Iris pigment epithelial cell (primary cell): ENCODE measurements around the gene DDHD1.
"Not testable (repeated sequence)": the region's sequence is repeated elsewhere in the genome, so short reads cannot be mapped to it uniquely, and the experiment has no call there.

ENCODE experiments used
- DNase-seq: peaks from one replicate; pipeline ENCODE4 v3.0.0-alpha.2; 2011; ENCODE audit warnings: low read depth

DDHD1 gene

DNA sequence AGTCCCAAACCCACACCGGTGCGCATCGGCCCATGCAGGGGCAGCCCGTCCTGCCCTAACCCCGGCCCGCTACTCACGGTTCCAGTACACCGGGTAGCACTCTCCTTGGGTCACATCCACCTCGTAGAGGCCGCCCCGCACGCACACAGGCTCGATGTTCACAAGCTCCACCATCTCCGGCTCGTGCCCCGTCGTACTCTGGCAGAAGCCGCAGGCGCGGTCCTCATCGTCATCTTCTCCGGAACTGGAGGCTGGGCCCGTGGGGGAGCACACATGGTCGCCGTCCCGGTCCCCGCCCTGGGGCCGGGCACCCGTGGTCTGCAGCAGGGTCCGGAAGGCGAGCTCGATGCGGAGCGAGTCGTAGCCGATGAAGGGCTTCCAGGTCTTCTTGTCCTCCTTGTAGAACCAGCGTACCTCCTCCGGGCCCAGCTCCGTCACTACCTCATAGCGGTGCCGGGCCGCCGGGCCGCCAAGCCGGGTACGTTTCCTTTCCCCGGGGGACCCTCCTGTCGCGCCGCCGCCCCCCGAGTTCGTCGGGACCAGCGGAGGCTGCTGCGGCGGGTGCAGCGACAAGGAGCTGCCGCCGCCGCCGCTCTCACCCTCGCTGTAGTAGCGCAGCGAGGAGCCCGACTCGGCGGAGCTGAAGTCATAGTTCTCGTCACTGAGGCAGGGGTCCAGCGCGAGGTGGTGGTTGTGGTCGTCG, 788 bp downstream of the DDHD1 start:
- peak; percentile 48 for DNase-seq

DNA sequence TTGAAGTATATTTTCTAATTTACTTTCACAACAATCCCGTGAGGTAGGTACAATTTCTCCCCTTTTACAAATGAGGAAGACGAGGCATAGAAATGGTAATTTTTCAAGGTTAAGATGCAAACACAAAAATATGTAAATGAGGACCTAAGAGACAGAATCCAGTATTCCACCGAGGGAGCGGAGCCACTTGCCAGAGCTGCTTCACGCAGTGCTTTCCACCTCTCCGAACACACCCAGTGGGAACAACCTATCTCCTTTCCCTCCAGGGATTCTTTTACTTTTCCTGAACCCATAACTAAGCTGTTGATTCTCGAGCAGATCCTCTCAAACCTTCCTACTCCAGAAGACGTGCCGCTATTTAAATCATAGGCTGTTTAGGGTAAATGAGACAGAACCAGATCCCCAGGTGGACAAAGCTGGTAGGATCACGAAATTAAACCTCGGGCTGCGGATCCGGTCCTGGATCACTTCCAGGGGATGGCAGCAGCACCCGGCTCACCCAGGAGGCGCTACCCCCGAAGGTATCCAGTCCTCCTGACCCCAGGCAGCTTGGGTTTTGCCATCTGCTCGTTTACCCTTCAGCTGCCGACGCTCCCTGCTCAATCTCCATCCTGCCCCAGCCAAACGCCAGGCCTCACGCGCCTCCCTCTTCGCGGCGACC, 1.5 kb downstream of the DDHD1 start:
- DNase-seq: peak; percentile 30

DNA sequence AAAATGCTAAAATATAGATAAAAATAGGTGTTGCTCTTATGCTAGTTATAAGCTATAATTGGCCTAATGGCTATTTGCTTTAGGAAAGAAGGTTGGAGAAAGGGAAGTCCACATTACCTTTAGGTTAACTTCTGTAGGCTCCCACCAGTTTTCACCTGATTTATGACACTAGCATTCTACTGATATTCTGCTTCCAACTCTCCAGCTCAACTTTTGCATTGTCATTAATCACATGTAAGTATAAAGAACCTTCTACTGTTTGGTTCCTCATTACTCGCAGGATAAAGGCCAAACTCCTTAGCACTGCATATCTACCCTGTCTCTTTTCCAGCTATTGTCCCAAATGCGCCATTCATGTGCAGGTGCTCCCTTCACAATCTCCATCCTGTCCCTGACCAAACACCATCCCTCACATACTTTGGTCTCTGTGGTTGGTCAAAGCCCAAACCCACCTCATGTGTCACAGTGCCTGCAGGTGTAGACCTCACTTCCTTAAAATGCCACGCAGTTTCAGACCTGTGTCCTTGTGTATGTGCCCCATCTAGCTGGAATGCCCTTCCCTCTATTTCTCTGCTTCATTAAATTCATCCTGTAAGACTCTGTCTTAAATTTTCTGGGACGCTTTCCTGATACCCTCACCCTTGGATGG, 3.3 kb downstream of the DDHD1 start:
- no peak for DNase-seq

DNA sequence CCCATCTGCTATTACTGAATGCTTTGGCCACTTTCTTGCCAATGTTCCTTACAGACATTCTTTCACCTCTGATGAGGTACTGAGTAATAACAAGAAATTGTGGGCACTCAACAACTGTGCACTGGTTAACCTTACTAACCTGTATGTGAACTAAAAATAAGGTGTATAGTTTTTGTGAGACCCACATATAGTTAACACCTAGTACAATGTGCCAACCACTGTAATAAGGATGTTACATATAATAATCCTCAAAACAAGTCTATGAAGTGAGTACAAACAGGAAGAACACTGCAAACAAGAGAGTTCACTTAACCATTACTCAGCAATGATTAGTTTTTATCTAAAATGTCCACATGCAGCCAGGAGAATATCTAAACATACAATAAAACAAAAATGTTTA, 4.5 kb downstream of the DDHD1 start:
- DNase-seq: peak; percentile 14

DNA sequence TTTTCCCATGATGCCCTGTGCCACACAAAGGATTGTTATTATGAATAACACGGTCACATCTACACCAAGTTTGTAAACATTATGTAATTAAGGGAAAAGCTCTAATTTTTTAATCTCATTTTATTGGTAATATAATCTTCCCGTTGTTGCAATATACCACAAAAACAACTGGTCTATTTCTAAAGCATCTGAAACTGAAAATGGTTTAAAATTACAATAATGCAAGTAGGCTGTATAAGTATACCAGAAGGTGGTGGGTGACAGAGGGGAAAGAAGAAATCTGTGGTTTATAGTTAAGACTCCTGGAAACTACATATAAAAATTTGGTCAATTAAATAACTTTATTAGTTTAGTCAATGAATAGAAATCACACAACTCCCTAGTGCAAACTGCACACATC, 5.2 kb downstream of the DDHD1 start:
- no peak for DNase-seq

DNA sequence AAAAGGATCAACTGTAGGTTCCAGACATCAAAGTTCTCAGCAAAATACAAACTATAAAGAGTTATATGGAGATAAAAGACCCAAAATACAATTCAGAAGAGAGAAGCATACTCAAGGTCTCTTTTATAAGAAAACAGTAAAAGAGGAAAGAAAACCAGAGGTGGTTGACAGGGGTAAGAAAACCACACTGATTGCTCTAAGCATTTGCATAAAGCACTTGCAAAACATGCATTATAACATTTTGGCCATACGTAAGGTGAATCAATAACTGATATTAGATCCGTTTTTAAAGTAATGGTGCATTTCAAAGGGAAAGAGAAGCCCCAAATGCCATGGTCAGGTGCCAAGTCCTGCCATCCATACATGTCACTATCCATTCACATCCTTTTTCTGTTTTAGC, 5.9 kb downstream of the DDHD1 start:
- no peak for DNase-seq

DNA sequence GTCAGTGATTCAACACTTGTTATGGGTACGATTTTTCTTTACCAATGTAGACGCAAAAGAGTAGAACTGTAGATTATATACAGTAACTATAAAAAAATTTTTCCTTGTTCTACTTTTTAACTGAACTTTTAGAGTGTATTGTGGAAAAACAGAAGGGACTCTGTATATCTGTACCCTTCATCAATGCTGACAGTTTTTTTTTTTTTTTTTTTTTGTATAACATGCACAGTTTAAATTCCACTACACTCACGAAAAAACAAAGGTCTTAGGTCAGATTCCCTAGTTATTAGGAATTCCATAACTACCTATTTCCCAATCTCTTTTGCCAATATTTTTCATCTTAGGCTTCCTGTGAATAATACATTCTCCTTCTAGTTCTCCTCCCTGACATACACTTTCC, 6.4 kb downstream of the DDHD1 start:
- DNase-seq: no peak

DNA sequence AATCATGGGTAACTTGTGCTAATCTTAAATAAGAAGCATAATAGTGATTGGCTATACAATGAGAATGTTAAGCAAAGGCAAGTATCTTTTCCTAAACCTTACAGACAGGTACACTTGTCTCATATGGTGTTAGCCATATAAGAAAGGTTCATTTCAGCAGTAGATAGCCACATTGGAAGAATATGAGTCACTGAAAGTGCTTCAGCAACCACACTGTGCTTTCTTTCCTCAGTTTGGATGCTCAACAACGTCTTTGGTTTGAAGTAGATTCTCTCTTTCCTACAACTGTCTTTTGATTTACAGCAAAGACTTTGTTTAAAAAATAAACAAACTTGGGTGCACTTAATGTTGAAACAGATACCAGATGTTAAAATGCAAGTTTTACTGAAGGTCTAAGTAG, 8.9 kb downstream of the DDHD1 start:
- peak; percentile 20 for DNase-seq

DNA sequence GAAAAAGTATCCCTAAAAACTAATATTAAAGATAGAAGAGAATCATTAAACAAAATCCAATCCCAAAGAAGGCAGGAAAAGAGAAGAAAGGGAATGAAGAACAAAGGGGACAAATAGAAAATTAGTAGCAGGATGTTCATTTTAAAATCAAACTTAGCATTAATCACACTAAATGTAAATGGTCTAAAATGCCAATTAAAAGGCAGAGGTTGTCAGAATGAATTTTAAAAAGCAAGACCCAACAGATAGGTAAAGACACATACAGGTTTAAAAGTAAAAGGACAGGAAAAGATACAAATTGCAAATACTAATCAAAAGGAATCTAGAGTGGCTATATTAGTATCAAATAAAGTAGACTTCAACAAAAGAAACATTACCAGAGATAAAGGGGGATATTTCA, 12.5 kb downstream of the DDHD1 start:
- DNase-seq: no peak

DNA sequence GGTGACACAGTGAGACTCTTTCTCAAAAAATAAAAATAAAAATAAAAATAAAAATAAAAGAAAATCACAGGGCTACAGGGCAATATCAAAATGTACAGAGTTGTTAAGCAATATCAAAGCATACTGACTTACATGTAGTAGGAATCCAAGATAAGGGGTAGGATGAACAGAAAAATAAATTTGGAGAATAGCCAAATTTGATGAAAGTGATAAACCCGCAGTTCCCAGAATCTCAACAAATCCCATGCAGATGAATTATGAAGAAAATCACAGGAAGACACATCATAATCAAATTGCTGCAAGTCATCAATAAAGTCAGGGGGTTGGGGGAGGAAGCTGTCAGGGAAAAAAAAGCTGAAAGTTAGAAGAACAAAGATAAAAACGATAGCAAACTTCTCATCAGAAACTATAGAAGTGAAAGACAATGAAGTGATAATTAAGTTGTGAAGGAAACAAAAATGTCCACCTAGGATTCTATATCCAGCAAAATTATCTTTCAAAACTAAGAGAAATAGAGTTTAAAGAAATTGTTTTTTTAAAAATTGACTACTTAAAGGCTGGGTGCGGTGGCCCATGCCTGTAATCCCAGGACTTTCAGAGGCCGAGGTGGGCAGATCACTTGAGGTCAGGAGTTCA, 15.4 kb downstream of the DDHD1 start:
- no peak for DNase-seq

DNA sequence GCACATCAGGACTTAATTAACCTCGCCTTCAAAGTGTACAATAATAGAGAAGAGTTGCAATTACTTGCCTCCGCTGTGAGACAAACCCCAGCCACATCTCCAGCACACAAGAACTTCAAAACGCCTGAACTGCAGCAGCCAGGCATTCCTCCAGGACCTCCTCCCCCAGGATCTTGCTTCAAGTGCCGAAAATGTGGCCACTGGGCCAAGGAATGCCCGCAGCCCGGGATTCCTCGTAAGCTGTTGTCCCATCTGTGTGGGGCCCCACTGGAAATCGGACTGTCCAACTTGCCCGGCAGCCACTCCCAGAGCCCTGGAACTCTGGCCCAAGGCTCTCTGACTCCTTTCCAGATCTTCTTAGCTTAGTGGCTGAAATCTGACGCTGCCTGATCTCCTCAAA, 22.6 kb downstream of the DDHD1 start:
- DNase-seq: not testable (repeated sequence)

DNA sequence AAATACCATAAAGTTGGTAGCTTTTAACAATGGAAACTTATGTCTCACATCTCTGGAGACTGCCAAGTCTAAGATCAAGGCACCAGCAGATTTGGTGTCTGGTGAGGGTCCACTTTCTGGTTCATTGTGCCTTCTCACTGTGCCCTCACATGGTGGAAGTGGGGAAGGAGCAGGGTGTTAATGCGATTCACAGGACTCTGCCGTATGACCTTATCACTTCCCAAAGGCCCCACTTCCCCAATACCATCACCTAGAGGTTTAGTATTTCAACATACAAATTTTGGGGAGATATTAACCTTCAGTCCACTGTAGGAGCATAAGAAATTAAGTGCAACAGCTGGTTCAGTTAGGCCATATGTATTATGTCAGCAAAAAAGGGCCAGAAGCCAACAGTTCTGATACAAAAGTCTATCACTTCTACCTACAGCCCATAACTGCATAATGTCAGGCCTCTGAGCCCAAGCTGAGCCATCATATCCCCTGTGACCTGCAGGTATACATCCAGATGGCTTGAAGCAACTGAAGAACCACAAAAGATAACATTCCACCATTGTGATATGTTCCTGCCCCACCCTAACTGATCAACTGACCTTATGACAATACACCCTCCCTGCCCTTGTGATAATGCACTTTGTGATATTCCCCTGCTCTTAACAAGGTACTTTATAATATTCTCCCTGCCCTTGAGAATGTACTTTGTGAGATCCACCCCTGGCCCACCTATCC, 24.7 kb downstream of the DDHD1 start:
- DNase-seq: no peak

DNA sequence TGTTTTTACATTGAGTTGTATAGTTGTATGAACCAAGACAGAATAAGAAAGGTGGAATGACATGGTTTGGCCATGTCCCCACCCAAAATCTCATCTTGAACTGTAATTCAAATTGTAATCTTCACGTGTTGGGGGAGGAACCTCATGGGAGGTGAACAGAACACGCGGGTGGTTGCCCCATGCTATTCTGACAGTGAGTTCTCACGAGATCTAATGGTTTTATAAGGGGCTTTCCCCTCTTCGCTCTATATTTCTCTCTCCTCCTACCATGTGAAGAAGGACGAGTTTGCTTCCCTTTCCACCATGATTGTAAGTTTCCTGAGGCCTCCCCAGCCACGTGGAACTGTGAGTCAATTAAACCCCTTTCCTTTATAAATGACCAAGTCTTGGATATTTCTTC, 25.3 kb downstream of the DDHD1 start:
- no peak for DNase-seq

DNA sequence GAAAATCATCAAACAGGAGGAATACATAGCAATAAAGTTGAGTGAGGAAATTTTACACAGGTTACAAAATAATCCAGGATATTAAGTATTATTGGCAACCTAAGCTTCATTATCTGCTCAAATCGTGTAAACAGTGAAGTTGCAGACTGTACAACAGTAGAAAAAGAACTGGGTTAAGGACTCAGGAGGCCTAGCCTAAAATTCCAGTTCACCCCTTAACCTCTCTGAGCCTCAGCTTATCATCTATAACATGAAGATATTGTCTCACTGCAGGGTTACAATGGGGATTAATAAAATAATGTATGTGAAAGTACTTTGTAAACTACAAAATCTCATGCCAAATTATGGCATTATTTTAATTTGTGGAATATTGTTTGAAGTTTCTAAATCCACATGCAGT, 26.0 kb downstream of the DDHD1 start:
- no peak for DNase-seq

DNA sequence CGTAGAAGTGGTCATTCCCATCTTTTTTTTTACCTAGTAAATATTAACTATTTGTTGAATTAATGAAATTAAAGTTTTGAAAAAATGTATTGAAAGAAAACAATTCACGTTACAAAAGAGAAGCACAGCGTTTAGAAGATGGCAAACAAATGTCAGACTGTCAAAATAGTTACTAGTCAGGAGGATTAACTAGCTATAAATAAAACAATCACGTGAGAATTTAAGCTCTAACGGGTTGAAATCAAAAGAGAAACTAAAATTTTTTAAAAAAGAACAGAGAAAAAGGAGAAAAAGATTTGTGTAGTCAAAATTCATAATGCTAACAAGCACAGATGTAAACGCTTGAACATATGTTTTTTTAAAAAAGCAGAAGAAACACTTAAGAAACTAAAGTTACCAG, 26.4 kb downstream of the DDHD1 start:
- DNase-seq: peak; percentile 18

DNA sequence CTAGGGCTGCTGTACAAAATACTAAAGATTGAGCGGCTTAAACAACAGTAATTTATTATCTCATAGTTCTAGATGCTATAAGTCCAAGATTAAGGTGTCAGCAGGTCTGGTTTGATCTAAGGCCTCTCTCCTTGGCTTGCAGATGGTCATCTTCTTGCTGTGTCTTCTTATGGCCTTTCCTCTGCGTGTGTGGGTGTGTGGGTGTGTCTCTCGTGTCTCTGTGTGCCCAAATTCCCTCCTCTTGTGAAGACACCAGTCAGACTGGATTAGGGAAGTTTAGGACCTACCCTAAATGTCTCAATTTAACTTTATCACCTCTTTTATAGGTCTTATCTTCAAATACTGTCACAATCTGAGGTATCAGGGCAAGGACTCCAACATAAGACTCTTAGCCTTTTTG, 28.3 kb downstream of the DDHD1 start:
- no peak for DNase-seq

DNA sequence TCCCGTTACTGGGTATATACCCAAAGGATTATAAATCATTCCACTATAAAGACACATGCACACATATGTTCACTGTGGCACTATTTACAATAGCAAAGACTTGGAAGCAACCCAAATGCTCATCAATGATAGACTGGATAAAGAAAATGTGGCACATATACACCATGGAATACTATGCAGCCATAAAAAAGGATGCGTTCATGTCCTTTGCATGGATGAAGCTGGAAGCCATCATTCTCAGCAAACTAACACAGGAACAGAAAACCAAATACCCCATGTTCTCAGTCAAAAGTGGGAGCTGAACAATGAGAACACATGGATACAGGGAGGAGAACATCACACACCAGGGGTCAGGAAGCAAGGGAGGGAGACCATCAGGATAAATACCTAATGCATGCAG, 31.7 kb downstream of the DDHD1 start:
- DNase-seq: not testable (repeated sequence)

DNA sequence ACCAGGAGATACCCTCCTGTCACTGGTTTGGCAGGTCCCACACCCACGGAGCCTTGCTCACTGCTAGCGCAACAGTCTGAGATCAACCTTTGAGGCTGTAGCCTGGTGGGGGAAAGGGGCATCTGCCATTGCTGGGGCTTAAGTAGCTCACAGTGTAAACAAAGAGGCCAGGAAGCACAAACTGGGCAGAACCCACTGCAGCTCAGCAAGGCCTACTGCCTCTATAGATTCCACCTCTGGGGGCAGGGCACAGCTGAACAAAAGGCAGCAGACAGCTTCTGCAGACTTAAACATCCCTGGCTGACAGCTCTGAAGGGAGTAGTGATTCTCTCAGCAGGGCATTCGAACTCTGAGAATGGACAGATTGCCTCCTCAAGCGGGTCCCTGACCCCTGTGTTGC, 35.6 kb downstream of the DDHD1 start:
- not testable (repeated sequence) for DNase-seq

DNA sequence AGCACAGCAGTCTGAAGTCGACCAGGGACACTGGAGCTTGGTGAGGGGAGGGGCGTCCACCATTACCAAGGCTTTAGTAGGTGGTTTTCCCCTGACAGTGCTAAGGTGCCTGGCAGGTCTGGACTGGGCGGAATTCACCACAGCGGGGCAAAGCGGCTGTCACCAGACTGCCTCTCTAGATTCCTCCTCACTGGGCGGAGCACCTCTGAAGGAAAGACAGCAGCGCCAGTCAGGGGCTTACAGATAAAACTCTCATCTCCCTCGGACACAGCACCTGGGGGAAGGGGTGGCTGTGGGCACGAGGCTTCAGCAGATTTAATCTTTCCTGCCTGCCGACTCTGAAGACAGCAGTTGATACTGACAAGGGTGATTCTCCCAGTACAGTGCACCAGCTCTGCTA, 39.1 kb downstream of the DDHD1 start:
- DNase-seq: no peak

DNA sequence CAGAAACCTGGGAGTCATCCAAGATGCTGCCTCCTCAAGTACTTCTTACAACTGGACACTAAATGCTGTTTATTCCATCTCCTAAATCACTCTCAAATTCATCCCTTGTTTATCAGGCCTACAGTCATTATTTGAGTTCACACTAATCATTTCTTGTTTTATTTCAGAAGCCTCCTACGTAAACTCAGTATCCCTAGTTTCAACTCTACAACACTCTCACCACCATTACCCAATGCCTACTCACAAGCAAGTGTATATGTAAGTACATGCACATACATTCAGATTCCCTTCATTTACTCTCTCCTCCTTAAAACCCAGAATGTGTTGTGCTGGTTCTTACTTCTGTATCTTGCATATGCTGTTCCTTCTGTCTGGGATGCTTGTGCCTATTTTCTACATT, 43.0 kb downstream of the DDHD1 start:
- no peak for DNase-seq

DNA sequence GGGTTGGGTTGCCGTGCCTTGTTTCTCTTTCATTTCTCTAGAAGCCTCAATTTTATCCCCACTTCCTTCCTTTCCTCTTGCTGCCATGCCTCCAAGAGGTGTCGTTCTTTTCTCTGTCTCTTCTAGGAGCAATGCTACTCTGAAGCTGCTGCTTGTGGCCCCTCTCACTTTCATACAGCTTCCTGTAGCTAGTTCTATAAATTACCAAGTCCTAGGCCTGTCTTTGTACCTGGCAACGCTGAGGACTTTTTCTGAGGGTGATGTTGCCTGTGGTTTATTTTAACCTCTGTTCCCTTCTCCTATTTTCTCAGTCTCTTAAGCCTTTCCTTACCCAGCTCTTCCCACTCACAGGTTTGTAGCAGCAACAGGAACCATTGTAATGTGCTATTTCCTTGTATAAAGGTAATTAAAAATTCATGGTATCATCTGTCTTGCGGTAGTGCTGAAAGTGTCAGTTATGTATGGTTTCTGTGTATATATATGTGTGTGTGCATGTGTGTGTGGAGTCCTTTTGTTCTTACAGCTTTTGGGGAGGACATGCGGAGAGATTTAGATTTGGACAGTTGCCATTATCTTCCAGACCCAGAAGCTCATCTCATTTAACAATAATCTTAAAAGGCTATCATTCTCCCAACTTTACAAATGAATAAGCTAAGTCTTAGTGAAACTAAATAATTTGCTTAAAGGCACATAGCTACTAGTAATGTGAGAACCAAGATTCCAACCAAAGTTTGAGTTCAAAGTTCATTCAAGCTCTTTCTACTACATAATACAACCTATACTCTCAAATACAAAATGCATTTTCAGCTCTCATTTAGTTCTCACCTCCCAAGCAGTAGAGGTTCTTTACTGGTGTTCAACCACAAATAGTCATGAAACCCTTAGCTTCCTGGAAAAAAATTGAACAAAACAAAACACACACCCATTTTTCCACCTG, 43.8 kb downstream of the DDHD1 start:
- DNase-seq: no peak
